Stimulated activated CD4-positive, alpha-beta T cell treated with anti-CD3 and anti-CD28 coated beads, TNF-alpha, amount 100 ng/mL, for 4 hours (primary cell): ENCODE data around the gene SELENOP.
A peak's percentile ranks its signal among the peaks of the same experiment; 100 is the strongest.

ENCODE experiments used
- DNase-seq, 3 experiments: peaks; one replicate each; pipeline ENCODE4 v3.0.0-alpha.2; 2020; ENCODE audit warnings: low read depth in 3 of 3

The SELENOP gene

DNA sequence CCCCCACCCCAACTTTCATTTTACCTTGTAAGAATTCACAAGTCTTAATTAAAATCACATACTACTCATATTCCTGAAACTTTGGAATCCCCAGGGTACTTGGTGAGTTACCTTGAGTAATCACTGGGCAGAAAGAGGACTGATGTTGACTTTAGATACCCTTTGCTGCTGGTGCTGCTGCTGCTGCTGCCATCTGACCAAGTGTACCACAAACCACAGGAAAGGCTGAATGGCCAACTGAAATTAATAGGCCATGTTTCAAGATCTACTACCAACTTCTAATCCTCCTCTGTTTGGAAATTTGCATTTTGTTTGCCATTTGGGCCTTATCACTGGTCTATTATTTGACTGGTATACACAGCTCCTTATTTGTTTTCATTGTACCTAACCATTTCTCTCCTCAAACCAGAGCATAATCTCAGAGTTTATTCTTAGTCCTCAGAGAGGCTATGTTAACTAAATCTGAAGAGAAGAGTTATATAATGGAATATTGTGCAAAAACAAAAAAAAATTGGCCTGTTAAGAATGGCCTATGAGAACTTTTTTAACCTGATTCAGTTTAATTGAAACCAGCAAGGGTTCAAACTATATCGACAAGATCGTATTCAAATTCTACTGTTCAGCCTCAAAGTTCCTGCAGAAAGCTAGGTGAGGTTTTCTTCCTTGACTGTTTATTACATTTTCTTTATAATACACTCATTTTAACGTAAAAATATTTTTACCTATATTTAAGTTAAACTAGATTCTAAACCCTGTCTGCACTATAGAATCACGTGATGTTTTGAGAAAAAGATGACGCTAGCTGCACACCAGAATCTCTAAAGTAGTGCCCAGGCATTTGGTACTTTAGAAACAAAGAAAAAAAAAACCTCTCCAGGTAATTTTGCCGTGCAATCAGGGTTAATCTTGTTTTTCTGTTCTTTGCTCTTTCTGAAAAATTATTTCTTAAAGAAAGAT is 13.1 kb downstream of the SELENOP start:
- no peak for DNase-seq

DNA sequence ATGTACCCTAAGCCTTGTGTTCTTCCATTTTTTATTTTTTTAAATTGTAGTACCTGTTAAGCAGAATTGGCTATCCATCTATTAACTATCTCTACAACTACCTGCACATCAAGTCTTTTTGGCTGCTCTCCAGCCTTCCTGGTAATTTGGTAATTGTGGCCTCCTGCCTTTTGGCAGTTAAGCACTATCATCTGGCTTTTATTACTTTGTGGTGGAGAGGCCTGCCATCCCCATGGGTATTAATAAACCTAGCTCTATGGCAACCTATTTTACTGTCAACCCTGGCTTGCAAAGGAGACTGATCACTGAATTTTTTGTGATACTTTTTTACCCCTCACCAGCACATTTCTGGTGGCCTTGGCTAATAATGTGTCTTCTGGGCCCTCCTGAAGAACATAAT is 20.5 kb downstream of the SELENOP start:
- DNase-seq: no peak

DNA sequence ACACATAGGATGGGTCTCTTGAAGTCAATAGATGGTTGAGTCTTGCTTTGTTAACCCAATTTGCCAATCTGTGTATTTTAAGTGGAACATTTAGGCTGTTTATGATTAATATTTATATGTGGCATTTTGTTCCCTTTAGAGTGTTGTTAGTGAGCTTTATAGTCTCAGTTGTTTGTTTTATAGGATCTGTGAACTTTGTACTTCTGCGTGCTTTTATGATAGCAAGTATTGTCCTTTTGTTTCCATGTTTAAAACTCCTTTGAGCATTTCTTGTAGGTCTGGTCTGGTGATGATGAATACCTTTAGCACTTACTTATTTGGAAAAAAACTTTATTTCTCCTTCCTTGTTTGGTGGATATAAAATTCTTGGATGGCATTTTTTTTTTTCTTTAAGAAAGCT is 23.8 kb downstream of the SELENOP start:
- DNase-seq: no peak

DNA sequence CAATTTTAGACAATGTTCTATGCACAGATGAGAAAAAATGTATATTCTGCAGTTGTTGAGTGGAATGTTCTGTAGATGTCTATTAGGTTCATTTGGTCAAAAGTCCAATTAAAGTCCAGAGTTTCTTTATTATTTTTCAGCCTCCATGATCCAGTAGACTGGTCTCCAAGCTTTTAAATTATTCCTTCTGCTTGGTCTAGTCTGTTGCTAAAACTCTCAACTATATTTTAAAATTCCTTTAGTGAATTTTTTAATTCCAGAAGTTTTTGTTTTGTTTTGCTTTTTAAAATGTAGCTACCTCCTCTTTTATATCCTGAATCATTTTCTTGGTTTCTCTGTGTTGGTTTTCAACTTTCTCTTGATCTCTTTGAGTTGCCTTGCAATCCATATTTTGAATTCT is 24.6 kb downstream of the SELENOP start:
- no peak for DNase-seq

DNA sequence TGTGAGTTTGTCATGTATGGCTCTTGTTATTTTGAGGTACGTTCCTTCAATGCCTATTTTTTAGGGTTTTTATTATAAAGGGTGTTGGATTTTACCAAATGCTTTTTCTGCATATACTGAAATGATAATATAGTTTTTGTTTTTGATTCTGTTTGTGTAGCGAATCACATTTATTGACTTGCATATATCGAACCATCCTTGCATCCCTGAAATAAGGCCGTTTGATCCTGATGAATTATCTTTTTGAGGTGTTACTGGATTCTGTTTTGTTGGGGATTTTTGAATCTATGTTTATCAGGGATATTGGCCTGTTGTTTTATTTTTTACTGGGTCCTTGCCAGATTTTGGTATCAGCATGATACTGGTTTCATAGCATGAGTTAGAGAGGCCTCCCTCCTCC is 25.9 kb downstream of the SELENOP start:
- DNase-seq: no peak

DNA sequence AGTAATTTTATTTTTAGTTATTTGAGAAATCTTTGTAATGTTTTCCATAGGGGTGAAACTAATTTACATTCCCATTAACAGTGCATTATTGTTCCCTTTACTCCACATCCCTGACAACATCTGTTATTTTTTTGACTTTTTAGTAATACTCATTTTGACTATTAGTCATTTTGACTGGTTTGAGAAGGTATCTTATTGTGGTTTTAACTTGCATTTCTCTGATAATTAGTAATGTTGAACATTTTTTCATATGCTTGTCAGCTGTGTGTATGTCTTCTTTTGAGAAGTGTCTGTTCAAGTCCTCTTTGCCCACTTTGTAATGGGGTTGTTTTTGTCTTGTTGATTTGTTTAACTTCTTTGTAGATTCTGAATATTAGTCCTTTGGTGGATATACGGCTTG is 27.6 kb downstream of the SELENOP start:
- no peak for DNase-seq

DNA sequence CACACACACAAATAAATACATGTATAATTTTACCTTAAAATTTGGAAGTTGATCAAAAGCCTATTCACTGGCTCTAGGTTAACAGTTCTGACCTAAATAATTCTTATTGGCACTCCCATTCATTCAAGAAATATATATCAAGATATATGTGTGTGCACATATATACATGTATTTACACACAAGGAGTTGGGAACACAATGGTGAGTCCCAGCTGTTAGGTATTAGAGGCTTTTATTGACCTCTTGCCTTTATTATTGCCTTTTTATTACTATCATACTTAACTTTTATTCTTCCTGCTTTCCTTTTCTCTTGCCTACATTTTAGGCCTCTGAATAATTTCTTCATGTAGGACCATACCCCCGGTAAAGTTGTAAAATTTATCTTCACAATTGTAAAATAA is 30.1 kb downstream of the SELENOP start:
- DNase-seq: no peak

DNA sequence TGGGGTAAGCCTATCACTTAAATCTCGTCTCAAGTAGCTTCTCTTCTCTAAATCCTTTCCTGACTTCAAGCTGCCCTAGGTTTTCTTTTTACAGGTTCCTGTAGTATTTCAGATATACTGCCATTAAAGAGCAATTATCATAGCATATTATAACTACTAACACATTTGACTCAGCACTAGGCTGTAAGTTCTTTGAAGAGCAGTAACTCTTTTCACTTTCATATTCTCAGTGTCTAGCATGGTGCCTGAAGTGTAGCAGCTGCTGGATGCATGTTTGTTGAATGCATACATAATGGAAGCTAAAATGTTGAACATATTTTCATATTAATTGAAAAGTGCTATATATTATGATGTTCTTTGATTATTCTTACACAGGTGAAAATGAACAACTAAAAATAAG is 32.6 kb downstream of the SELENOP start:
- no peak for DNase-seq

DNA sequence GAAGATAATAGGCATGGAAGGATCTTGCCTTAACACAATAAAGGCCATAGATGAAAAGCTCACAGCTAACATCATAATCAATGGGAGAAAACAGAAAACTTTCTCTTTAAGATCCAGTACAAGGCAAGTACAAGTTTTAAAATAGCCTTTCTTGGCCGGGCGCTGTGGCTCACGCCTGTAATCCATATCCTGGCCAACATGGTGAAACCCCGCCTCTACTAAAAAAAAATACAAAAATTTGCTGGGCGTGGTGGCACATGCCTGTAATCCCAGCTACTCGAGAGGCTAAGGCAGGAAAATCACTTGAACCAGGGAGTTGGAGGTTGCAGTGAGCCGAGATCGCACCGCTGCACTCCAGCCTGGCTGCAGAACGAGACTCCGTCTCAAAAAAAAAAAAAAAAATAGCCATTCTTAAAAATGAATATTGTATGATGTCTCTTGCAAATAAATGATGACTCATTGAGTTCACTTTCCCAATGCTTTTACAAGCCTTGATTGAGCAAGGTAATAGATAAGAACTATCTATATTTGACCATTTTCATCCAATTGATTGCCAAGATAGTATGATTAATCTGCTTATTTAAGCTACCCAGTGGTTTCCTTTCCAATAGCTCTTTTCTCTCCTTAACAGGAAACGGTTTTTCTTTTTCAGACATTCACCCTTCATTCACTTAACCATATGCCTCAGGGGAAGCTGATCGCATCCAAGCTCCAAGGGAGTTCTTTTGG is 39.3 kb downstream of the SELENOP start:
- no peak for DNase-seq

DNA sequence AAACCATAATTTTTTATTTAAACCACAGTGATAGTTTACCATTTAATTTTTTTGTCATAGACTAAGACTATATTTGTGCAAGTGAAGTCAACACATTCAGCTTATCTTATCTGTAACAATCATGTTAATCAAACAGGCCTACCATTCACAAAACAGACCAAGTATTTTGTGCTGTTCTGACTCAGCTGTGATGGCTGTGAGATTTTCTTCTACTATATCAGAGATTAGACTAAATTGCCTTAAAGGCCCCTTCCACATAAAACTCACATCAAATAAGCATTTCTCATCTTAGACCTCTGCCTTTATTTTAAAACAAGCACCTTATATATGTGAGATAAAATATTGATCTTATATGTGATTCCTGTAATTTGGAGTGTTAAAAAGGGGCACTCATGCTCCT is 41.7 kb downstream of the SELENOP start:
- DNase-seq: no peak

DNA sequence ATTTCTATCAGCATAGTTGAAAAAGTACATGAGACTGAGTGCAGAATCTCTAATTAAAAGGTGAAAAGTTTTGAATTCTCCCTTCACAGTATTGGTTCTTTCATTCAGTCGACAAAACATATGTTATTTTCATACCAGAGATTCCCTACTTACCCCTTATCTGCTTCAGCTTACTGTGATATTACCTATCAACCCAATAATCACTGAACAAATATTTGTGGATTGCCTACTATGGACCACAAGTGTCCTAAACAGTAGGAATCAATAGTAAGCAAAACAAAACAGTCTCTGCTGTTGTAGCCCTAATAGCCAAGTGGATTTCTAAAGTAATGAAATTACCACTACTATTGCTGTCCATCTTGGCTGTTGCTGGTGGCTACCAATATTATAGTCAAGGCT is 43.6 kb downstream of the SELENOP start:
- no peak for DNase-seq

DNA sequence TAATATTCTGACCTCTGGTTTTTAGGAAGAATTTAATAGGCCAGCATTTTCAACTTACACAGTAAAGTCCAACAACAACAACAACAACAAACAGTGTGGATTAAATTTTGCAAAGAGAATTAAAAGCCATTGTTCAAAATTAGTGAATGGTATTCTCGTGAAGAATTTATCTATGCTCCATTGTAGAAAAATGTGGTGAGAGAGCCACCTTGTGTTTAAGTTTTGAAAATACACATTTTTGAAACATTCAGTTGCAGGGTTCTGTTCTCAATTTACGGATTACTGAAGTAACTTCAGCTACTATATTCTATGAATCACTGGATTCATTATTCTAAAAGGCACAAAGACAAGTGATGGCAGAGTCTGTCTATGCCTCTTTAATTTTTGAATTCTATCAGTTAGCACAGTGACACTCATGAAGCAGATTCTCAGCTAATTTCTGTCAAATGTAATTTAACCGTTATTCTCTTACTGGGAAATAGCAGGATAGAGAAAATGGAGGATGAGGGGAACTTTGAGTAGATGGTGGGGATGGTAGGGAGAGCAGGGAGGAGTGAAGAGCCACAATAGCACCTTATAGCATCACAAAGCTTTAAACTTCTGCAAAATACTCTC is 44.1 kb downstream of the SELENOP start:
- DNase-seq: no peak

DNA sequence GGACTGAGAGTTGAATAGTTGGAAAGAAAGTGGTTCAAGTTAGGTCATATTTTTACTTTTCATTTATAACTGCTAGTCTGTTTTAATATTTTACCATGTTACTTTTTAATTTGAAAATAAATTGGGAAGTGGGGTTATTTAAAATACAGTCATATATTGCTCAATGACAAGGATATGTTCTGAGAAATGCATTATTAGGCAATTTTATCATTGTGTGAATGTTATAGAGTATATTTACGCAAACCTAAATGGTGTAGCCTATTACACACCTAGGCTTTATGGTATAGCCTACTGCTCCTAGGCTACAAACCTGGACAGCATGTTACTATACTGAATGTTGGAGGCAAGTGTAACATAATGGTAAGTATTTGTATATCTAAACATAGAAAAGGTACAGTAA is 49.9 kb downstream of the SELENOP start:
- no peak for DNase-seq

DNA sequence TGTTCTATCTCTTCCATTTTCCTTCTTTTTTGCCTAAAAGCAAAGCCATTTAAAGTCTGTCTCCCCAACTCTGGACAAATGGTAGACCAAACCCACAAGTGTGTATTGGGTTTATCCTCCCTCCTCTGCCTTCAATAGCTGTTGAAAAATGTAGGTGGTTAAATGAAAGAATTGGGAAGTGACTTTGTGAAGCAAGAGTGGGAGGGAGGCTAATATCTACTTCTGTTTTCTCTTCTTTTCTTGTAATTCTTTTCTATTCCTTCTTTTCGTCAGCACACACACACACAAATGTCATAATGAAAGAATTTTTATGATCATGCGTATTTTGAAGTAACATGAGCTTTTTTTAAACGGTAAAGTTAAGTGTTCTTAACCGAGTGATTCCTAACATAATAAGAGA is 51.3 kb downstream of the SELENOP start:
- DNase-seq: no peak

DNA sequence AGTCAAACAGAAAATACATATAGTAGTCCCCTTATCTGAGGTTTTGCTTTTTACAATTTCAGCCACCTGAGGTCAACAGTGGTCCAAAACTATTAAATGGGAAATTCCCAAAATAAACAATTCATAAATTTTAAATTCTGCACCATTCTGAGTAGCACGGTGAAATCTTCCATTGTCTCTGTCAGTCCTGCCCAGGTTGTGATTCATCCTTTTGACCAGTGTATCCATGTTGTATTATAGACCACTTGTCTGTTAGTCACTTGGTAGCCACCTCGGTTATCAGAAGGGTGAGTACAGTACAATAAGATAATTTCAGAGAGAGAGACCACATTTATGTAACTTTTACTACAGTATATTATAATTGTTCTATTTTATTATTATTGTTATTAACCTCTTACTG is 52.2 kb downstream of the SELENOP start:
- DNase-seq: no peak

DNA sequence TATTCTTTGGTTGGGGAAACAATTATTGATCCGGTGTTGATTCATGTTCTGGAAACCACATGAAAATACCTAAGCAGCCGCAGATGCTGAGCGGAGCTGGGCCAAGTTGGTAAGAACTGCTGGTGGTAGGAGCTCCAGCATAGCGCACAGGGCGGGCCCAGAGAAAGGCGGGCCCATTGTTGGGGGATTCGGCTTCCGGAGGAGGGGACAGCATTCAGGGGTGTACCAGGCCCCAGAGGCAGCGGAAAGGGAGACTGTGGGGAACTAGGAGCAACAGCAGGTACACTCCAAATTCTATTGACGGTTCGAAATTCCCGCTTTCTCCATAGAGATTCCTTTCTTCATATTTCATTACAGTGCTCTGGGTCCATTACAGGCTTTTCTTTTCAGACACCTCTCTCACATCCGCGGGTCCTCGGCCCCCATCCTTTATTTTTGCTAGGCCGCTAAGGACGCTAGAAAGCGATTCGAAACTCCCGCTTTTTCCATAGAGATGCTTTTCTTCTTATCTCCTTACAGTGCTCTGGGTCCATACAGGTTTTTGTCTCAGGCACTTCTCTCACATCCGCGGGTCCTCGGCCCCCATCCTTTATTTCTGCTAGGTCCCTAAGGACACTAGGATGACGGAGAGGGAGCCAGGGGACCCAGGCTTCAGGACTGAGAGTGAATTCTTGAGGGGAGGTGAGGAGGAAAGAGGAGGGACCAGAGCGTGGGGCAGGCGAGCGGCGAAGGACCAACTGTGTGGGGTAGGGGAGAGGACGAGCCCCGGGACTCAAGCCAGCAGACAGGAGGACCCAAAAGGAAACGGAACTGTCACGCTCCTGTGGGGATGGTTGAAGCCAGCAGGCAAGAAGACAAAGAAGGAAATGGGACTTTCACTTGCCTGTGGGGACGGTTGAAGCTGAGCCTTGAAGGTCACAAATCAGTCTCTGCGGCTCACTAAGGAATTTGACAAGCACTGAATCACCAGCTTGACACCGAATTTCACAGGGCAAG is 54.8 kb downstream of the SELENOP start, which contains the start of gene CCDC152:
CCDC152 (plus strand) TSS at position 213 of the 996 bp plus-strand sequence. CDS start 2,304 bp downstream, outside the sequence.
- DNase-seq: peak; percentile 9 to 24 (median 20)

DNA sequence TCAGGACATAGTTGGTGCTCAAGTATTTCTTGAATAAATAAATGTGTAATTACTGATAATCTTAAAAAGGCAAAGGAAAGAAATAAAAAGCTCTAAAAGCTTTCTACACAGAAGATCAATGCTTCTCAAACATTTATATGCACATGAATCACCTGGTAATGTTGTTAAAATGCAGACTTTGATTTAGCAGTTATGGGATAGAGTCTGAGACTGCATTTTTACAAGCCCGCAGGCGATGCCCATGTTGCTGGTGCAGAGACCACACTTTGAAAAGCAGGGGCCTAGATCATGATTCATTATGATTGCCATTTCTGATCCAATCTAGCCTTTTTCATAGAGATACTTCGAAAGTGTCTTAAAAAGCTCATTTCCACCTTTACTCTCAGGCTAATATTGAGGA is 58.6 kb downstream of the SELENOP start:
- DNase-seq: no peak

DNA sequence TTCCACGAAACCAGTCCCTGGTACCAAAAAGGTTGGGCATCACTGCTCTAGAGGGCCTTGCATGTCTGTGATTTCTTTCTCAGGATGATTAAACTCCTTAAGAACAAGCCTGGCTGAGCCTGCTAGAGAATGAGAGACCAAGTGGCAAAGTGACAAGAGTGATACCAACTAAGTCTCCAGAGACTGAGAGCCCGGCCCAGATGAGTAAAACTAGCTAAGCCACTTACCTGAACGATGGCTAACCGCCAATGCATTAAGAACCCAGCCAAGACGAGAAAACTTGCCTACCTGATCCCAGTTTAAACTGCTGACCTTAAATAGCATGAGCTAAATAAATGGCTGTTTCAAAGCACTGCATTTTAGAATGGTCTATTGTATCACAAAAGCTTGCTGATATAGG is 60.6 kb downstream of the SELENOP start:
- DNase-seq: no peak

DNA sequence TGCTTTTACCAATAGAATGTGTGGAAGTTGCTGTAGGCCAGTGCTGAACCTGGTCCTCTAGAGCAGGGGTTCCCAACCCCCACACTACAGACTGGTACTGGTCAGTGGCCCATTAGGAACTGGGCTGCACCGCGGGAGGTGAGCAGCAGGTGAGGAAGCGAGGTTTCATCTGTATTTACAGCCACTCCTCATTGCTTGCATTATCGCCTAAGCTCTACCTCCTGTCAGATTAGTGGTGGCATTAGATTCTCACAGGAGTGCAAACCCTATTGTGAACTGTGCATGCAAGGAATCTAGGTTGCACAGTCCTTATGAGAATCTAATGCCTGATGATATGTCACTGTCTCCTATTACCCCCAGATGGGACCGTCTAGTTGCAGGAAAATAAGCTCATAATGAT is 61.2 kb downstream of the SELENOP start:
- no peak for DNase-seq
